Peyer's patch (tissue), 4 donors: ENCODE data around the gene ARV1.

Experiments
- POLR2A ChIP-seq, 2 donors: fragments of 450-650 bp; IDR thresholded peaks; one replicate each; pipeline ENCODE4 v1.5.1; 2017; ENCODE audit warnings: antibody characterized with exemption in 2 of 2, mild to moderate bottlenecking in 2 of 2, moderate library complexity in 2 of 2
- TF ChIP-seq, protein P1 (sequence below), 6 experiments: fragments of 450-650 bp in 4 of 6; fragments of 200-600 bp in 2 of 6; sonication (generic) in 1 of 6; IDR thresholded peaks; one replicate each; pipeline ENCODE4 v1.5.1; 2017 to 2019; ENCODE audit warnings: antibody characterized with exemption in 6 of 6, mild to moderate bottlenecking in 3 of 6, moderate library complexity in 1 of 6

DNA sequence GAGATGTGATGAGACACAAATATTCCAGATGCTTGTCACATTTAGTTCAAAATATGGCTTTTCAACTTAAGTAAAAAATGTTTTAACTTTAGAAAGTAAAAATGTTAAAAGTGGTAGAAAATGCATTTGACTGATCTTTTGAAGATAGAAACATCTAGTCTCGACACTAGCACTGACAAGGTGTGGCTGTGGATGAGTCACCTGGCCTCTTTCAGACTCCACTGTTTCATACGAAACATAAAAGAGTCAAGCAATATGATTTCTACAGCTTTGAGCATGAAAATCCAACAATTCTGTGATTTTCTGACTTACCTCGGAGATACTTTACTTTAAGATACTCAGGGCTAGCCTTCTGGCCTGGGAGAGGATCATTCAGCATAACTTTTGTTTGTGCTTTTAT lies 47.9 kb upstream of the ARV1 start:
- TF ChIP-seq, protein P1, sequence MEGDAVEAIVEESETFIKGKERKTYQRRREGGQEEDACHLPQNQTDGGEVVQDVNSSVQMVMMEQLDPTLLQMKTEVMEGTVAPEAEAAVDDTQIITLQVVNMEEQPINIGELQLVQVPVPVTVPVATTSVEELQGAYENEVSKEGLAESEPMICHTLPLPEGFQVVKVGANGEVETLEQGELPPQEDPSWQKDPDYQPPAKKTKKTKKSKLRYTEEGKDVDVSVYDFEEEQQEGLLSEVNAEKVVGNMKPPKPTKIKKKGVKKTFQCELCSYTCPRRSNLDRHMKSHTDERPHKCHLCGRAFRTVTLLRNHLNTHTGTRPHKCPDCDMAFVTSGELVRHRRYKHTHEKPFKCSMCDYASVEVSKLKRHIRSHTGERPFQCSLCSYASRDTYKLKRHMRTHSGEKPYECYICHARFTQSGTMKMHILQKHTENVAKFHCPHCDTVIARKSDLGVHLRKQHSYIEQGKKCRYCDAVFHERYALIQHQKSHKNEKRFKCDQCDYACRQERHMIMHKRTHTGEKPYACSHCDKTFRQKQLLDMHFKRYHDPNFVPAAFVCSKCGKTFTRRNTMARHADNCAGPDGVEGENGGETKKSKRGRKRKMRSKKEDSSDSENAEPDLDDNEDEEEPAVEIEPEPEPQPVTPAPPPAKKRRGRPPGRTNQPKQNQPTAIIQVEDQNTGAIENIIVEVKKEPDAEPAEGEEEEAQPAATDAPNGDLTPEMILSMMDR (IDR thresholded peaks at IDR 0.05) = no peak
- TF ChIP-seq POLR2A (IDR thresholded peaks at IDR 0.05) = no peak
